K562 (cell line): ENCODE results near the gene VCAN. TPM values are rescaled to one million over a fixed set of nuclear protein-coding genes. Genes with fewer than 3 reads are reported as not detected.

Source experiments
- ATAC-seq: fragments of 200-7000 bp; cut with Tn5 transposase; 3 replicates; pipeline ENCODE4 v1.9.1; 2020; ENCODE audit warnings: moderate library complexity
- BruUV-seq: library from RNA; stranded (reverse); fragments of 400-500 nt; replicated peaks from 2 replicates; lab custom pipeline; 2021; lab: Mats Ljungman, UMichigan
- CTCF ChIA-PET: fragments of 300-600 bp; formaldehyde crosslinking; extraction: SDS; loops from one replicate; lab custom pipeline; 2021; ENCODE audit warnings: low intra/inter-chr PET ratio; lab: Yijun Ruan, JAX
- POLR2A ChIA-PET: fragments of 300-600, 350-650 bp; sonication (Branson Sonifier 250); formaldehyde crosslinking; extraction: SDS; loops from one replicate; lab custom pipeline; 2021; ENCODE audit warnings: antibody characterized with exemption, inconsistent platforms; lab: Yijun Ruan, JAX
- DNase-seq, 4 experiments: peaks; one replicate each; pipeline versions ENCODE4 v3.0.0 to v3.0.0-alpha.2; 2011 to 2018; ENCODE audit warnings: low spot score in 3 of 4, mixed read lengths in 3 of 4; ENCODE audit errors: extremely low read depth in 1 of 4
- FAIRE-seq: peaks from 2 replicates; lab custom pipeline; 2011; peaks lifted over from hg19 to GRCh38; lab: Jason Lieb, UNC
- H2AFZ ChIP-seq: 2 replicates; pipeline ENCODE4 v1.6.0; 2011; ENCODE audit warnings: low read depth, low read length, control low read depth, inconsistent platforms
- H3K27ac ChIP-seq: fragments of 200-600 bp; 3 replicates; pipeline ENCODE4 v1.8.0; 2011; ENCODE audit warnings: low read depth, mild to moderate bottlenecking, control low read depth, inconsistent platforms, low read length, moderate library complexity, mixed read lengths; ENCODE audit errors: extremely low read depth
- H3K27me3 ChIP-seq, 2 experiments: fragments of 300-600 bp in 1 of 2; 2 replicates in 1 of 2; 3 replicates in 1 of 2; pipeline versions ENCODE4 v1.6.0 to v1.8.0; 2011; ENCODE audit warnings: inconsistent platforms in 2 of 2, low read length in 2 of 2, mild to moderate bottlenecking in 1 of 2, mixed read lengths in 1 of 2, moderate library complexity in 1 of 2; ENCODE audit not compliant: control insufficient read depth in 2 of 2, insufficient read depth in 2 of 2
- H3K36me3 ChIP-seq: fragments of 300-600 bp; 3 replicates; pipeline ENCODE4 v1.8.0; 2011; ENCODE audit warnings: mild to moderate bottlenecking, low read length, inconsistent platforms; ENCODE audit not compliant: control insufficient read depth, insufficient read depth
- H3K4me1 ChIP-seq, 2 experiments: fragments of 200-600 bp in 1 of 2; replicated peaks in 1 of 2; 2 replicates in 1 of 2; 3 replicates in 1 of 2; pipeline versions ENCODE4 v1.5.1 to v1.8.0; 2011; ENCODE audit warnings: inconsistent platforms in 2 of 2, low read length in 2 of 2, mild to moderate bottlenecking in 1 of 2, mixed read lengths in 1 of 2, moderate library complexity in 1 of 2; ENCODE audit not compliant: control insufficient read depth in 2 of 2, insufficient read depth in 2 of 2
- H3K4me2 ChIP-seq: 2 replicates; pipeline ENCODE4 v1.6.1; 2011; ENCODE audit warnings: low read length, control low read depth, inconsistent platforms, mixed read lengths; ENCODE audit not compliant: insufficient read depth
- H3K4me3 ChIP-seq: fragments of 200-600 bp; sonication (generic), shearing (Covaris generic); 2 replicates; pipeline ENCODE4 v1.5.1; 2016; ENCODE audit warnings: control low read depth, inconsistent platforms
- H3K79me2 ChIP-seq: fragments of 200-600 bp; 3 replicates; pipeline ENCODE4 v1.8.0; 2011; ENCODE audit warnings: low read length, inconsistent platforms; ENCODE audit not compliant: control insufficient read depth, insufficient read depth
- H3K9ac ChIP-seq, 2 experiments: 2 replicates each; pipeline versions ENCODE4 v1.6.0 to v1.6.1; 2011; ENCODE audit warnings: low read depth in 2 of 2, low read length in 2 of 2, control low read depth in 1 of 2, inconsistent platforms in 1 of 2, mild to moderate bottlenecking in 1 of 2, mixed read lengths in 1 of 2; ENCODE audit not compliant: insufficient read depth in 1 of 2
- H3K9me1 ChIP-seq: one replicate; pipeline ENCODE4 v1.6.0; 2011; ENCODE audit warnings: inconsistent platforms, mild to moderate bottlenecking, low read length, moderate library complexity; ENCODE audit not compliant: control insufficient read depth, insufficient read depth
- H3K9me3 ChIP-seq: replicated peaks from 2 replicates; pipeline ENCODE4 v1.5.1; 2011; ENCODE audit warnings: low read depth, low read length, inconsistent platforms; ENCODE audit not compliant: control insufficient read depth, insufficient read depth
- H4K20me1 ChIP-seq: replicated peaks from 2 replicates; pipeline ENCODE4 v1.6.1; 2011; ENCODE audit warnings: low read length, inconsistent platforms, mixed read lengths; ENCODE audit not compliant: control insufficient read depth, insufficient read depth
- FOXA3 ChIP-seq, 2 experiments: fragments of 450-650 bp in 1 of 2; sonication (generic) in 1 of 2; formaldehyde crosslinking; IDR thresholded peaks in 1 of 2; conservative IDR thresholded peaks in 1 of 2; 2 replicates each; pipeline versions ENCODE4 v1.4.0 to v1.8.0; 2020 to 2022; ENCODE audit warnings: mild to moderate bottlenecking in 2 of 2, missing genetic modification reagents in 1 of 2
- KAT2B ChIP-seq: IDR thresholded peaks from one replicate; pipeline ENCODE4 v1.6.1; 2012; ENCODE audit warnings: low read depth, mild to moderate bottlenecking, control low read depth, inconsistent platforms, low read length, moderate library complexity
- LCOR ChIP-seq: sonication (generic); formaldehyde crosslinking; IDR thresholded peaks from 2 replicates; pipeline ENCODE4 v1.8.0; 2022; ENCODE audit warnings: mild to moderate bottlenecking, missing genetic modification reagents
- PTBP1 ChIP-seq: fragments of 200-400 bp; formaldehyde crosslinking; IDR thresholded peaks from 2 replicates; pipeline ENCODE4 v1.6.1; 2017; ENCODE audit warnings: low read depth, low read length
- ZNF354B ChIP-seq: fragments of 250-450 bp; sonication (Bioruptor Pico); IDR thresholded peaks from 2 replicates; pipeline ENCODE4 v1.4.0; 2020
- WGBS: fragments of 100-300 bp; shearing (Covaris generic); methylation state at CpG from one replicate; pipeline ENCODE4 v1.1.6; 2016; ENCODE audit warnings: low coverage, mixed read lengths; ENCODE audit not compliant: insufficient coverage; ENCODE audit errors: missing lambda C conversion rate; 5-methylcytosine and 5-hydroxymethylcytosine counted together
- in situ Hi-C: fragments of 300-500 bp; cut with MboI; formaldehyde crosslinking; loops from 4 replicates; pipeline ENCODE4 v1.15.0; 2018; ENCODE audit warnings: inconsistent platforms, mixed read lengths
- intact Hi-C: fragments of 100-400 bp; cut with micrococcal nuclease; formaldehyde crosslinking; loops from 2 replicates; pipeline ENCODE4 v1.14.2; 2022
- polyA plus RNA-seq, 8 experiments: library from polyadenylated mRNA; depleted of rRNA in 4 of 8; stranded (reverse) in 5 of 8; unstranded in 3 of 8; fragments of >200 nt; fragmentation: Nextera tagmentation in 2 of 8; fragmentation: Illumina TruSeq in 1 of 8; extraction: Ambion mirVana in 2 of 8; extraction: Trizol in 1 of 8; gene quantifications; 2 replicates each; pipeline versions ENCODE4 v1.2.1 to v1.2.3, GENCODE V29; 2011 to 2014; ENCODE audit warnings: inconsistent platforms in 1 of 8, missing spikeins in 1 of 8
- total RNA-seq, 7 experiments: library from RNA; depleted of rRNA in 6 of 7; stranded (reverse); fragments of >200 nt in 6 of 7; fragmentation: Illumina TruSeq in 2 of 7; extraction: Trizol in 2 of 7; gene quantifications; 2 replicates each; pipeline versions ENCODE4 v1.2.1 to v1.2.3, GENCODE V29; 2011 to 2021; ENCODE audit warnings: low replicate concordance in 1 of 7
- TF ChIP-seq, protein P1 (sequence below): fragments of 250-450 bp; sonication (Bioruptor Pico); IDR thresholded peaks from 2 replicates; pipeline ENCODE4 v1.5.0; 2021
- TF ChIP-seq, protein P2 (sequence below): fragments of 450-650 bp; IDR thresholded peaks from 2 replicates; pipeline ENCODE4 v1.6.1; 2016; ENCODE audit warnings: low read depth, mild to moderate bottlenecking, moderate library complexity

VCAN gene
- total and polyA plus RNA-seq, 9 of the 15 experiments (the other 6 are each of a cell fraction or from before 2014, with no cell fraction given) = 0.01 to 0.33 (median 0.05) TPM

DNA sequence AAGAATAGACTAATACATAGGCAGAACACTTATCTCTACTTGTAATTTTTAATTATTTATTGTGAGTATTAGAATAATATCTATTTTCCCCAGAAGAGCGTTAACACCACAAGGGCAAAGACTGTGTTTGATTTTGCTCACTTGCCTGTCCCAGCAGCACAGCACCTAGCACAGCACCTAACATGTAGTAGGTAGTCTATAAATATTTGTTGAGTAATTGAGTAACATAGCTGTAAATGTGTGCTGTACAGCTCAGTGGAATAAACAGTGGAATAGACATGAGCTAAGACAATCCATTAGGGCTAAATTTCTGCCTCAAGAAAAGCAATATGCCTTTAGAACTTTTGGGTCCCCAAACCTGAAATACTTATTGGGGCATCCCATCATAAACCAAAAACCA, 49.3 kb upstream of the VCAN start:
- no peak for FAIRE-seq
- H4K20me1 ChIP-seq = no peaks in the 10 kb centered on the region
- BruUV-seq = no TSS peak
- no peak for DNase-seq
- ATAC-seq = no peak
- CTCF ChIA-PET = no interaction called here
- no peaks in the 10 kb centered on the region for H3K4me1 ChIP-seq
- H3K27ac ChIP-seq = no peak overlapping the region
- no peaks in the 10 kb centered on the region for H3K36me3 ChIP-seq
- WGBS = 11% methylated on average over 1 of the region's 1 CpG
- TF ChIP-seq, protein P1, sequence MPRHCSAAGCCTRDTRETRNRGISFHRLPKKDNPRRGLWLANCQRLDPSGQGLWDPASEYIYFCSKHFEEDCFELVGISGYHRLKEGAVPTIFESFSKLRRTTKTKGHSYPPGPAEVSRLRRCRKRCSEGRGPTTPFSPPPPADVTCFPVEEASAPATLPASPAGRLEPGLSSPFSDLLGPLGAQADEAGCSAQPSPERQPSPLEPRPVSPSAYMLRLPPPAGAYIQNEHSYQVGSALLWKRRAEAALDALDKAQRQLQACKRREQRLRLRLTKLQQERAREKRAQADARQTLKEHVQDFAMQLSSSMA = no peak
- no peak for TF ChIP-seq FOXA3 (CRISPR knock-in tag; conservative IDR thresholded peaks at IDR 0.05 in 1 of 2, IDR thresholded peaks at IDR 0.05 in 1 of 2)
- TF ChIP-seq LCOR (CRISPR knock-in tag) = no peak
- no peak for TF ChIP-seq KAT2B
- TF ChIP-seq, protein P2, sequence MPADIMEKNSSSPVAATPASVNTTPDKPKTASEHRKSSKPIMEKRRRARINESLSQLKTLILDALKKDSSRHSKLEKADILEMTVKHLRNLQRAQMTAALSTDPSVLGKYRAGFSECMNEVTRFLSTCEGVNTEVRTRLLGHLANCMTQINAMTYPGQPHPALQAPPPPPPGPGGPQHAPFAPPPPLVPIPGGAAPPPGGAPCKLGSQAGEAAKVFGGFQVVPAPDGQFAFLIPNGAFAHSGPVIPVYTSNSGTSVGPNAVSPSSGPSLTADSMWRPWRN = no peak
- TF ChIP-seq PTBP1 = no peak
- TF ChIP-seq ZNF354B (CRISPR knock-in tag) = no peak
- TF ChIP-seq, all 486 proteins: peak for 0
- Histone ChIP-seq H3K4me3 (no peak overlapping the region), H3K4me2 (no peak overlapping the region), H3K79me2 (no peaks in the 10 kb centered on the region), H3K27me3 (0 out of 5 replicates have a peak, but pooled peaks cover 0 to 3% of the 10 kb centered on the region in 2 experiments), H3K9ac (no peak overlapping the region), H3K9me1 (no peaks in the 10 kb centered on the region), H3K9me3 (no peaks in the 10 kb centered on the region), H2AFZ (no peak overlapping the region)
- intact Hi-C loops = no loop called here
- POLR2A ChIA-PET = no interaction called here
- in situ Hi-C loops = no loop called here
